NCI-H2171 (cell line): Measurements from ENCODE around the gene GJE1.
"Not testable (repeated sequence)": the region's sequence is repeated elsewhere in the genome, so short reads cannot be mapped to it uniquely, and the experiment has no call there.

ENCODE experiments used
- DNase-seq: peaks from one replicate; lab custom pipeline; 2025; lab: John Stamatoyannopoulos, UW

Gene GJE1, protein sequence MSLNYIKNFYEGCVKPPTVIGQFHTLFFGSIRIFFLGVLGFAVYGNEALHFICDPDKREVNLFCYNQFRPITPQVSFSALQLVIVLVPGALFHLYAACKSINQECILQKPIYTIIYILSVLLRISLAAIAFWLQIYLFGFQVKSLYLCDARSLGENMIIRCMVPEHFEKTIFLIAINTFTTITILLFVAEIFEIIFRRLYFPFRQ

DNA sequence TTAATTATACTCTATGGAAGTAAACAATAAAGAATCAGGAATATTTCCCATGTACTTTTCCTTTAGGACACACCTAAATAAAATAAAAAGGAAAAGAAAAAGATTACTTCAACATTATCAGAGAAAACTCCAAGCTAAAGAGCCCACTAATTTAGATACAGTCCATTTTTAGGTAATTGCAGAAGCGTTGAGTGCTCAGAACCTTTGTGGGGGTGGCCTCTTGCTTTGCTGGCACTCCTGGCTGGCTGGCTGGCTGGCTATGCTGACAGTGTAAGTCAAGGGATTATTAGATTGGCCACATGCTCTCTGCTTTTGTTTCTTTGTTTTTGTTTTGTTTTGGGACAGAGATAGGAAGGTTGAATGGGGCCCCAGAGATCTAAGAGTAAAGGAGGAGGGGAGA is at the start of gene GJE1:
TSS of gene GJE1 (plus strand) at position 301 of the 400 bp plus-strand sequence. CDS start 234 bp downstream, outside the sequence.
- no peak for DNase-seq

DNA sequence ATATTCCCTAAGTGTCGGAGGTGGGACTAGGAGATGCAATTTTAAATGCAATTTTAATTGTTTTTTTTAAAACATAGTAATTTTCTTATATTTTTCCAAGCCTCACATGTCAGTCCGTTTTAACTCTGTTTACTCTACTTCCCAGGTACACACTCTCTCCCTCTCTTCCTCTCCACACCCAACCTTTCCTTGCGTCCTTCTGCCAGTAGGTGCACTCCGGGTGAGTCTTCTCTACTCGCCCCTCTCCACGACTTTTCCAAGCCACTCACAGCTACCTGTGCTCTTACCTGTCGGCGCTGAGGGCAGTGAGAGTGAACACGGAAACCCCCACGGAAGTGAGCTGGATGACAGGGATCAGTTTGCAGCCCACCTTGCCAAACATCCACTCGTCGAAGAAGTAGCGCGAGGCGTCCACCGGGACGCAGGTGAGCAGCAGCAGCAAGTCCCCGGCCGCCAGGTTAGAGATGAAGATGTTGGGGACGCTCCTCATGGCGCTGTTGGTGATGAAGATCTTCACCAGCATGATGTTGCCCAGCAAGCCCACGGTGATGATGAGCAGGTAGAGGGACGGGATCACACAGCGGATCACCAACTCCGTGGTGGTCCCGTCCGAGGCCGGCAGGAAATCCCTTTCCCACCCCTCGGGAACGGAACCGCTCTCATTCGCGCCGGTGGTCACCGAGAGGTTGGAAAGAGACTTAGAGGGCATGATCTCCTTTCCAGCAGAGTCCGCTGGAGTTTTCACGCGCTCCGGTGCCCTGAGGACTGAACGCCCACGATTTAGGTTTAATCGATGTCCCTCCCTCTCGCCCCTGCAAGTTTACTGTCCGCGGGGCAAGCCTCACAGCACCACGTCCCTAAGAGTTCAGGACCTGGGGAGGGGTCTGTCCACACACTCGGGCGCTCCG is 44.5 kb upstream of the GJE1 start:
- DNase-seq: peak; percentile 27

DNA sequence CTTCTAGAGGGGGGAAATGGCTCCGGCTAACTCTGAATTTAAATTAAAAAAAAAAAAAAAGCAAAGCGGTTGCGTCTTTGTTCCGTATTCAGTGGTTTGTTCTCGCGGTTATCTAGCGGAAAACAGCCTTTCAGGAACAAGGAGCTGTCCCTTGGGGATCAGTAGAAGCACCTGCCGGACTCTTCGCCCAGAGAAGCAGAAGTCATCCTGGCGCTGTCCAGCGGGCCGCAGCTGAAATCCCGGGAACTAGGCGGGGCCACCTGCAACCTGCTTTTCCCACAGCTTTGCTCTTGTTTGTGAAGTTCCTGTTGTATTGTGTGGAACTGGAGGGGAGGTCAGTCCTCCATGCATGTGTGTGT is 43.9 kb upstream of the GJE1 start:
- DNase-seq: peak; percentile 6

DNA sequence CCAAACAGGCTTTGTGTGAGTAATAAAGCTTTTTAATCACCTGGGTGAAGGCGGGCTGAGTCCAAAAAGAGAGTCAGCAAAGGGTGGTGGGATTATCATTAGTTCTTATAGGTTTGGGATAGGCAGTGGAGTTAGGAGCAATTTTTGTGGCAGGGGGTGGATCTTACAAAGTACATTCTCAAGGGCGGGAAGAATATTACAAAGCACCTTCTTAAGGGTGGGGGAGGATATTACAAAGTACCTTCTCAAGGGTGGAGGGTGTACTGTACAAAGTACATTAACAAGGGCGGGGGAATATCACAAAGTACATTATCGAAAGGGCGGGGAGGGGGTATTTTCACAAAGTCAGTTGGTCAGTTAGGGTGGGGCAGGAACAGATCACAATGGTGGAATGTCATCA is 27.9 kb upstream of the GJE1 start:
- not testable (repeated sequence) for DNase-seq

DNA sequence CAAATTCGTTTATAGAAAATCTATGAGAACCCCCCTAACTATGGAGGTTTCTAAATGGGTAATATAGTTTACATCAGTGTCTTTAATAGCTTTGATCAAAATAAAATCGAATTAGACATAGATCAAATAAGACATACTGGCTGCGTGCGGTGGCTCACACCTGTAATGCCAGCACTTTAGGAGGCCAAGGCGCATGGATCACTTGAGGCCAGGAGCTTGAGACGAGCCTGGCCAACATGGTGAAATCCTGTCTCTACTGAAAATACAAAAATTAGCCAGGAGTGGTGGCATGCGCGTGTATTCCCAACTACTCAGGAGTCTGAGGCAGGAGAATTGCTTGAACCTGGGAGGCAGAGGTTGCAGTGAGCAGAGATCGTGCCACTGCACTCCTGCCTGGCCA is 21.9 kb upstream of the GJE1 start:
- DNase-seq: not testable (repeated sequence)

DNA sequence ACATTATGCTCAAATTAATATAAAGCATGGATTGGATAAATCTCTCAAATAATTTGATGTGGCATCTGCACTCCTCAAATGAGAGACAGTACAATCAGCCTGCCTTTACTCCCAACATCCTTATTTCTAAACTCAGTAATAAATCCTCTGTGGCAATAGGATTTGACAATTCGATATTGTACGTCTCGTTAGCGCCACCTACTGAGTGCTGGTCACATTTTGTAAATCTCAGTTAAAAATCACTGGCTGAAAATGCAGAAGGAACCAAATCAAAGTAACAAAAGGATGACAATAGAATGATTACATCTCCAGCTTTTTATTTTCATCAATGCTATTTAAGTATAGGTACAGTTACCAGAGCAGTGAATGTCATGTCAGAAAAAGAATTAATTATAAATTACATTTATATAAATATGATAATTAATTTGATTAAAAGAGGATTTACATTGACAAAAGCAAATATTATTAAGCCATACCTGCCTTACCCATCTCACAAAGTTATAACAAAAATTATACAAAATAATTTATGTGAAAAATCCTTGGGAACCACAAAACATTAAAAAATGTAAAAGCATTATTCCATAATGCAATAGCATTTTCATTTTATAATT is 20.2 kb upstream of the GJE1 start:
- DNase-seq: peak; percentile 73

DNA sequence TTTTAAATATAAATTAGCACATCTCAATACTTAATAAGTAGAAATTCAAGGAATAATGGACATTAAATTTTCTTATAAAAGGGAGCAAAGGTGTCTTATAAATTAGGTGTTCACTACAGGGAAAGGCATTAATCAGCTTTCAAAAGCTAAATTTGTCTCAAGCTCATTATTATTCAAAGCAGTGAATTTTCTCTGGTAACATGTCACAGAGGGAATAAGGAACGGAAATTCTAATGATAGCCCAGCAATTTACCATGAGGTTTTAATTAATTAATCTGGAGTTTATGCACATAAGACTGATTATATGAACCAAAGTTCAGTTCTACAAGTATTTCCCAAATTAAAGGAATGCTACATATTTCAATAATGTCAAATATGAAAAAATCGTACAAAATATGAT is 15.4 kb upstream of the GJE1 start:
- DNase-seq: no peak

DNA sequence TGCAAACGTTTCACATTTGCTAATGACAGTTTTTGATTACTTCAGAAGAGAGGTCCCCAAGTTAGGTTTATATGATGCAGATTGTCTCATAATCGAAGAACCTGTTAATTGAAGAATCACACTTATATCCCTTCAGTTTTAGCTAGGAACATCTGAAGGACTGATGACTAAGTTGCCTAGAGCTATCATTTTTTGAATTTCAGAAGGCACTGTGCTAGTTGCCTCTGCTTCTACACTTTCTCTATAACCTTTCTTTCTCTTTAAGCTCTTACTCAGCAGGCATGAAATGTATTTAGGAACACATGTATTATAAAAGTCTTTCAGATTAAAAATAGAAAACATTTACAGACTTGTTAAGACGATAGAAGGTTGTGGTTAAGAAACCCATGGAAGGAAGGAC is 14.4 kb upstream of the GJE1 start:
- no peak for DNase-seq

DNA sequence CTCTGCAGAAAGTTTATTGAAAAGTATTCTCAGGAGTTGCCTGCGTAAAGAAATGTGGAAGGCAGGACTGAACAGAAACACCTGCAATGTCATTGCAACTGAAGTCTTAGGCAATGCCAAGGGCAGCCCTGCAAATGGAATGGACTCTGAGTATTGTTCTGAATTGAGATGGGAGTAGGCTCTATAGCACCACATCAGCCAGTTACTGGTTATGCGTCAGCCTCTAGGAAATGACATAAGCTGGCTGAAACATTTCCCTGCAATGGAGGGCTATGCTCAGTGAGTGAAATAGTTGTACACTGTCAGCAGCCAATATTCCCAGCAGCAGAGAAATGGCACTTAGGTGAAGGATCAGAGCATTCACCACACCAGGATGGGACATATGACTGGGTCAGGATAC is 13.8 kb upstream of the GJE1 start:
- DNase-seq: no peak

DNA sequence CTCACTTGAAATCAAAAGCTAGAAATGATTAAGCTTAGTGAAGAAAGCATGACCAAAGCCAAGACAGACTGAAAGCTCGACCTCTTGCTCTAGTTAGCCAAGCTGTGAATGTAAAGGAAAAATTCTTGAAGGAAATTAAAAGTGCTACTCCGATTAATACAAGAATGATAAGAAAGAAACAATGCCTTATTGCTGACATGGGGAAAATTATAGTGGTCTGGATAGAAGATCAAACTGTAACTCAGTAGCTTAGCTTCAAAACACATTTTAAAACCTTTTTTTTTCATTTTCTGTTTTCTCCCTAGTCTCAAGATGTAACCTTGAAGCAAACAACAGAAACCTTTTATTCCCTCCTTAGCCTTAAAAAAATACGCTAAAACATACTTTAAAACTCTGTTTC is 11.4 kb upstream of the GJE1 start:
- no peak for DNase-seq

DNA sequence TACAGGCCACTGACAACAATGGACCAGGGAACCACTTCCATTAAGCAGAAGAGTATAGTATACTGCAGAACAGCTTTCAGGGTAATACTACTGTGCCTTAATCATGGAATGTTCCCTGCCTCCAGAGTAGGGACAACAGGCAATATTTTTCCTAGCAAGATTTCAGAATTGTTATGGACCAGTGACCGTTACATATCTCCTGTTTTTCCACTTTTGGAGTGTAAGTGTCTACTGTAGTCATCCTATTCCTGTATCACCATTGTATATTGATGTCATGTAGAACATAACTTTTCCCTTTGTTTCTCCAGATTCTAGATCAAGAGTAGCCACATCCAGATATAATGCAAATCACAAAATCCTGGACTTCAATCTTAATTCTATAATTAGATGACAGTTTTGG is 1.9 kb upstream of the GJE1 start:
- no peak for DNase-seq

DNA sequence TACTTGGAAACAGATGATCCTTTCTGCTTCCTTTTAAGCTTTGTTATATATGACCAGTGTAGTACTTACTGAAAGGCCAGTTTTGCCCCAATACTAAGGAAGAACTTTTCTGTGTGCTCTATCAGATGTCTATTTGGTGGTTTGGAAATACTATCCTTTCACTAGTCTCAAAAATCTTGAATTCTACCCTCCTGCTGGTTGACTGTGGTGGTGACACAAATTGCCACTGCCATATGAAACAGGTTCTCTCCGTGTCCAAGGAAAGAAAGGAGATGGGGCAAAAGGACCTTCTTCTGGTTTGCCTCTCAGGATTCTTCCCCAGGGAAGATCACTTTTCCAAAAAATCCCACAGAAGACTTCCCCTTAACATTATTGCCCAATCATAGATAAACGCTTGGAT is 6.2 kb downstream of the GJE1 start:
- DNase-seq: no peak

DNA sequence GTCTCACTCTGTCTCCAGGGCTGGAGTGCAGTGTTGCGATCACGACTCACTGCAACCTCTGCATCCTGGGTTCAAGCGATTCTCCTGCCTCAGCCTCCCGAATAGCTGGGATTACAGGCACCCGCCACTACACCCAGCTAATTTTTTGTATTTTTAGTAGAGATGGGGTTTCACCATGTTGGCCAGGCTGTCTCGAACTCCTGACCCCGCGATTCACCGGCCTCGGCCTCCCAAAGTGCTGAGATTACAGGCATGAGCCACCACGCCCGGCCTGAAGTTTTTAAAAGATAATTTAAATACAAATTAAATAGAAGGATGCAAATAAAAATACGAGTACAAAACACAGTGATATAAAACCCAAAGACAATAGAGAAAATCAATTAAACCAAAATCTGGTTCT is 8.8 kb downstream of the GJE1 start:
- DNase-seq: not testable (repeated sequence)

DNA sequence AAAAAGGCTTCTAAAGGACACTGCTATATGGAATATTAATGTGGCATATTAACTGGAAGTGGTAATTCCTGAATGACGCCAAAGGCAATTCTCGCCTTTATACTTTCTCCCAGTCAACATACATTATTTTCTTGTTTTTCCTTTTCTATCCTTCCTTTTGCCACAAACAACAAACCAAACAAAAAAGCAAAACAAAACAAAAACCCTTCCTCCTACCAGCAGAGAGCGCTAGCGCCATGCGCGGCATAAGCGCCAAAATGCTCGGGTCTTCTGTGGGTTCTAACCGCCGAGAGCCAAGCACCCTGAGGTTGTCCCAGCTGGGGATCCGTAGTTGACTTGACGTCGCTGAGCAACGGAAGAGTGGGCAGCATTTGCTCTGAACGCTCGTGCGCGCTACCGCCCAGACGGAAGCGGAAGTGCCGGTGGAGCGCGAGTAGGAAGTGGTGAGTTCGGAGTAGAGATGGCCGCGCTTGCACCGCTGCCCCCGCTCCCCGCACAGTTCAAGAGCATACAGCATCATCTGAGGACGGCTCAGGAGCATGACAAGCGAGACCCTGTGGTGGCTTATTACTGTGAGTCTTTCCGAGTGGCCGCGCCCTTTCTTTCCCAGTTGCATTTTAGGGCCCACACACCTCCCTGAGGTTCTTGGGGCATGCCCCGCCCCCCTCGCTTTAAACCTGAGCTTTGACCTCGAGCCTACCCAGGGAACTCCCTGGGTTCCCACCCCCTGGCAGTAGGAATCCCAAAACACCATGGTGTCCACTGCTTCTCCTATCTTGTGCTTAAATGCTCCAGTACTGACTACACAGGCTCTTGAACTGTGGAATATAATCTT is 14.3 kb downstream of the GJE1 start, which contains the start of the genes NMBR and VTA1:
TSS of gene NMBR (minus strand) at position 295 of the 835 bp plus-strand sequence. CDS start 58,464 bp downstream, outside the sequence.
TSS of gene VTA1 (plus strand) at position 436 of the 835 bp plus-strand sequence. CDS start at position 461, 25 bp downstream.
- DNase-seq: peak; percentile 97

DNA sequence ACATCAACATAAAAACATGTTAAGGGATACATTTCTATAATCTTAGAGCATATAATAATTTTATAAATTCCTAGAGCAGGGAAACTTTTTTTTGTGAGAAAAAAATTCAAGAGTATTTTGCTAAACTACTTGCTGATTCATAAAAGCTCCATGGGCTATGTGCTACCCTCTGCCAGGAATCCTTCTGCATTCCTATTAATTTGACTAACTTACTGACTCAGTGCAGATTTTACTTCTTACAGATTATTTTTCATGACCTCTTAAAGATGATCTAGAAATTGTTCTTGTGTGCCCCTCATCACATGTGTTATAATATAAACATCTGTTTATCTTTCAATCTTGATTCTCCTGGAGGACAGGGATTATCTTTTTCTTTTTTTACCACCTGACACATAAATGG is 20.0 kb downstream of the GJE1 start:
- DNase-seq: no peak

DNA sequence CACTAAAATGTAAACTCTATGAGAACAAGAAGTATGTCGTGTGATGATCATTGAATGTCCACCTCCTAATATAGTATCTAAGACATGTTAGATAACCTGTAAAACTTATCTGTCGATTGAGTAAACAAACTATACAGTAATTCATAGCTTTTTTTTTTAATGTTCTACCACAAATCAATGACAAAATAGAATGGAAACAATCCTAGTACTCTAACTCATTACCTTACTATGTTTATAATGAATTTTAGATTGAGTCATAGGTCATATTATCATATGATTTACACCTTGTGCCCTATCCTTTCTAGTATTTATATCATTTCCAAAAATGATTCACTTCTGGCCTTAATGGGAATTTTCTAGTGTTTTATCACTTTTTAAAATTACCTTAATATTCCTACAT is 20.5 kb downstream of the GJE1 start:
- DNase-seq: no peak

DNA sequence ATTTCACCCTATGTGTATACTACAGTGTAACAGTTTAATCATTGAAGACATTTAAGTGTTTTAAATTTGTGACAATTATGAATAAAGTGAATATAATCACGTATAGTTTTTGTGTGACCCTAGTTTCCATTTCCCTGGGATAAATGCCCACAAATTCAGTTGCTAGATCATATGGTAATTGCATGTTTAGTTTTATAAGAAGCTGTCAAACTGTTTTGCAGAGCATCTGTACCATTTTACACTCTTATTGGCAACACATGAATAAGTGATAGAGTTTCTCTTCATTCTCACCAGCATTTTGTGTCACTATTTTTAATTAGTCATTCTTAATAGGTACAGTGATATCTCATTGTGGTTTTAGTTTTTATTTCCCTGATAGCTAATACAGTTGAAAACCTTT is 21.6 kb downstream of the GJE1 start:
- no peak for DNase-seq

DNA sequence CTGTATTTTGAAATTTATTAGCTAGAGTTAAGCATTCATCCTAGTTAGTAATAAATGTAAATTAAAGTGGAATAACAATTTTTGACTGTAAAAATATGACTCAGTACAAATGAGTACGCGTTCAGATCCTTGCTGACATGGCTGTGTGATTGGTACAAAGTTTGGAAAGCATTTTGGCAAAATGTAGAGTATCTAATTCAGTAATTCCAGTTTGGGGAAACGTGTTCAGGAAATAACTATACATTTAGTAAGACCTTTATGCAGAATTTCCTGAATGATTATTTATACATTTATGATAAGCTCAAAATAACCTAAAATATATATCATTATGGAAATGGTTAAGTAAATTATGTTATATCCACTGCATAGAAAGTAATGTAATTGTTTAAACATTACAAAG is 22.4 kb downstream of the GJE1 start:
- no peak for DNase-seq

DNA sequence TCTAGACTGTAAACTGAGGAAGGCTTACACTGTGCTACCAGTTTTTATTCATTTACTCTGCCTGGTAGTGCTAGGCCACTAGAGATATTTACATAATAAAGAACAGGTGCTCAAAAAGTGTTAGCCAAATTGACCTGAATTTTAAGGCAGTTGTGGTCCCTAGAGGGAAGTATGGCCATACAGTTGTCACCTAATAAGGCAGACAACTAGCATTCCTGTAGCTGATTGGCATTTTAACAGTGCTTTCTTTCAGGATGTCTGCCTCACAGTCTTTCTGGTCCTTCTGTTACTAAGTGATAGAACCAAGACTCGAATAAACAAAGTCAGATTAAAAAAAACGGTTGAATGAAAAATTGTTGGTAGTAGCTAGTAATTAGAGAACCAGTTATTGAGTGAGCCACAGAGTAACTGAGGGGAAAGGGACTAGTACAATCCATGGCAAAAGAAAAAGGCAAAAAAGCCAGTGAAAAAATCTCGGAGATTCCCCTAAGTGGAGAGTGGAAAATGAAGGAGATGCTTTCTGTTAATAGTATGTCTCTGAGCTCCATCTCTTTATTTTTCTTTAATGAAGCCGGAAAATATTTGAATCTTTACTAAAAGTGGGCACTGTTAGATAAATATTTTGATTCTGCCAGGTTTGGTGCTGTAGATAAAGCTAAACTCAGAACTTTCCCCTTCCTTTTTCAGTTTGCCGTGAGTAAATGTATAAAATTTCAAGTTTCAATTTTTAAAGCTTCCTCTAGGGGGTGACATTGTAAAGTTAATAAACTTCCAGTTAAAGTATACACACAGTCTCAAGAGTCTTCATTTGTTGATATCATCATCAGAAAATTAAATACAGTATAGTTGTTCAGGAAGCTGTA is 23.4 kb downstream of the GJE1 start:
- DNase-seq: peak; percentile 11

DNA sequence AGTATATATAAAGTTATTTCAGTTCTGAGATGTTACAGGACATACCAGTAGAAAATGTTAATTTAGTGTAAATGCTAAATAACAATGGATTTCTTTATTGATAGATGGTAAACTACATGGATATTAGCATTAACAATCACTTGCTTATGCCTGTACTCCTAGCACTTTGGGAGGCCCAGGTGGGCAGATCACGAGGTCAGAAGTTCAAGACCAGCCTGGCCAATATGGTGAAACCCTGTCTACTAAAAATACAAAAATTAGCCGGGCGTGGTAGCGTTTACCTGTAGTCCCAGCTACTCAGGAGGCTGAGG is 24.0 kb downstream of the GJE1 start:
- not testable (repeated sequence) for DNase-seq

DNA sequence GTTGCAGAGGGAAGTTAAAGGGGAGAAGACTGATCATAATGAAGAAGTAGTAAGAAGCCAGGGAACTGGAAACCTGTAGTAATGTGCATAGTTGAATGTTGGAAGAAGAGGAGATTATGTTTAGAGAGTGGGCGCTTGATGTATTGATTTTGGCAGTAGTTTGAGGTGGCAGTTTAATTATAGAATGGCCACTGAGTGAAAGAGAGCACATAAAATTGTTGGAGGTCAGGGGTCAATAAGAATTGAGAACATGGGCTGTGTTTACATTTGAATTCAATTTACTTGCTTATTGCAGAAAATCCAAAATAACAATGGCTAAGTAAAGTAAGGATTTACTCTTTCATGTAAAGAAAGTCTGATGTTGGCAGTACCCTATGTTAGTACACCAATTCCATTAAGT is 30.1 kb downstream of the GJE1 start:
- no peak for DNase-seq
